Stomach (tissue), 4 donors: ENCODE measurements around the gene LCE4A.

Experiments used
- POLR2AphosphoS5 ChIP-seq, 3 donors: sonication (generic); formaldehyde crosslinking; IDR thresholded peaks; one replicate each; pipeline ENCODE4 v1.6.1; 2016; ENCODE audit warnings: antibody characterized with exemption in 3 of 3
- TF ChIP-seq, protein P1 (sequence below), 7 experiments: fragments of 450-650 bp in 4 of 7; fragments of 200-600 bp in 3 of 7; sonication (generic) in 3 of 7; IDR thresholded peaks; one replicate each; pipeline ENCODE4 v1.5.1; 2016 to 2019; ENCODE audit warnings: antibody characterized with exemption in 7 of 7, control low read depth in 2 of 7, mild to moderate bottlenecking in 1 of 7

DNA sequence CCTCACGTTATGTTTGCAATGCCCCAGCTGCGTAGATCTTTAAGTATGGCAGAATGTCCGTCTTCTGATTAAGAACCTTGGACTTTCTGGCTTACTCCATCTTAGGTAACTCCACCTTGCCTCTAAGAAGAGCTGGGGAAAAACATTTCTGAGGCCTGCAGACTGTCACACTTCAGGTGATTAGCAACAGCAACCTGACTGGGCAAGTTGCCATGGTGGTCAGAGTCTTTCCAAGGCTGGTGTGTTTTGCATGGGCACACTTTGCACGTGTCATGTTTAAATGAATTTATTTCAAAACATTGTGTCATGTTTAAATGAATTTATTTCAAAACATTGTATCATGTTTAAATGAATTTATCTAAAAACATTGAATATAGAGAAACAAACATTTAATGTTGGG, 50.7 kb downstream of the LCE4A start:
- TF ChIP-seq, protein P1, sequence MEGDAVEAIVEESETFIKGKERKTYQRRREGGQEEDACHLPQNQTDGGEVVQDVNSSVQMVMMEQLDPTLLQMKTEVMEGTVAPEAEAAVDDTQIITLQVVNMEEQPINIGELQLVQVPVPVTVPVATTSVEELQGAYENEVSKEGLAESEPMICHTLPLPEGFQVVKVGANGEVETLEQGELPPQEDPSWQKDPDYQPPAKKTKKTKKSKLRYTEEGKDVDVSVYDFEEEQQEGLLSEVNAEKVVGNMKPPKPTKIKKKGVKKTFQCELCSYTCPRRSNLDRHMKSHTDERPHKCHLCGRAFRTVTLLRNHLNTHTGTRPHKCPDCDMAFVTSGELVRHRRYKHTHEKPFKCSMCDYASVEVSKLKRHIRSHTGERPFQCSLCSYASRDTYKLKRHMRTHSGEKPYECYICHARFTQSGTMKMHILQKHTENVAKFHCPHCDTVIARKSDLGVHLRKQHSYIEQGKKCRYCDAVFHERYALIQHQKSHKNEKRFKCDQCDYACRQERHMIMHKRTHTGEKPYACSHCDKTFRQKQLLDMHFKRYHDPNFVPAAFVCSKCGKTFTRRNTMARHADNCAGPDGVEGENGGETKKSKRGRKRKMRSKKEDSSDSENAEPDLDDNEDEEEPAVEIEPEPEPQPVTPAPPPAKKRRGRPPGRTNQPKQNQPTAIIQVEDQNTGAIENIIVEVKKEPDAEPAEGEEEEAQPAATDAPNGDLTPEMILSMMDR (IDR thresholded peaks at IDR 0.05), result no peak
- TF ChIP-seq POLR2AphosphoS5 (IDR thresholded peaks at IDR 0.05), result no peak
